Ovary (tissue), 3 donors: Measurements from ENCODE around the gene ATP6AP1.

Experiments used
- CTCF ChIP-seq, 3 donors: fragments of 450-650 bp in 2 of 3; fragments of 200-600 bp in 1 of 3; IDR thresholded peaks; one replicate each; pipeline versions ENCODE4 v1.5.1 to v1.8.0; 2016 to 2022; ENCODE audit warnings: antibody characterized with exemption in 3 of 3, mild to moderate bottlenecking in 1 of 3
- EP300 ChIP-seq: sonication (generic); formaldehyde crosslinking; IDR thresholded peaks from one replicate; pipeline ENCODE4 v1.6.1; 2017; ENCODE audit warnings: antibody characterized with exemption
- POLR2A ChIP-seq: fragments of 450-650 bp; IDR thresholded peaks from one replicate; pipeline ENCODE4 v1.6.1; 2017; ENCODE audit warnings: antibody characterized with exemption, mild to moderate bottlenecking, moderate library complexity
- donor health status: DM: no; HTN: no; CAD: no.

GRCh38 chrX:154426916-154427770 is 1.3 kb upstream of the ATP6AP1 start:
- TF ChIP-seq CTCF (IDR thresholded peaks at IDR 0.05) (no peak), EP300 (no peak), POLR2A (no peak)
